IMR-90 (cell line): ENCODE data around the gene ATP6V1E1. TPM values are rescaled to one million over a fixed set of nuclear protein-coding genes. Genes with fewer than 3 reads are reported as not detected.

Experiments used
- ATAC-seq: fragments of 200-7000 bp; cut with Tn5 transposase; 2 replicates; pipeline ENCODE4 v1.9.1; 2020; ENCODE audit warnings: low read depth, mild to moderate bottlenecking, moderate library complexity
- BruUV-seq: library from RNA; stranded (reverse); fragments of 400-500 nt; replicated peaks from 2 replicates; lab custom pipeline; 2021; lab: Mats Ljungman, UMichigan
- CTCF ChIA-PET: fragments of 300-600 bp; formaldehyde crosslinking; extraction: SDS; loops from one replicate; lab custom pipeline; 2021; ENCODE audit warnings: antibody characterized with exemption; lab: Yijun Ruan, JAX
- POLR2A ChIA-PET: fragments of 300-600 bp; sonication (Branson Sonifier 250); formaldehyde crosslinking; loops from one replicate; lab custom pipeline; 2022; ENCODE audit warnings: antibody characterized with exemption; ENCODE audit not compliant: unreplicated experiment; lab: Charles Lee
- DNase-seq: peaks from one replicate; pipeline ENCODE4 v3.0.0; 2013
- H2AFZ ChIP-seq: replicated peaks from 2 replicates; pipeline ENCODE3; 2013; ENCODE audit warnings: low read length, mild to moderate bottlenecking; ENCODE audit not compliant: poor library complexity
- H2AK5ac ChIP-seq: 2 replicates; pipeline ENCODE4 v1.6.1; 2013; ENCODE audit warnings: low read depth, low read length, inconsistent platforms
- H2AK9ac ChIP-seq: replicated peaks from 2 replicates; pipeline ENCODE3; 2013; ENCODE audit warnings: mild to moderate bottlenecking, low read depth, low read length, moderate library complexity; ENCODE audit not compliant: poor library complexity
- H2BK120ac ChIP-seq: 2 replicates; pipeline ENCODE4 v1.6.1; 2013; ENCODE audit warnings: low read depth, low read length, inconsistent platforms
- H2BK15ac ChIP-seq: 3 replicates; pipeline ENCODE4 v1.6.1; 2013; ENCODE audit warnings: low read depth, low read length, inconsistent platforms
- H2BK20ac ChIP-seq: 2 replicates; pipeline ENCODE4 v1.6.1; 2013; ENCODE audit warnings: low read depth, mild to moderate bottlenecking, inconsistent platforms, low read length, moderate library complexity
- H2BK5ac ChIP-seq: 2 replicates; pipeline ENCODE4 v1.6.1; 2013; ENCODE audit warnings: mild to moderate bottlenecking, low read depth, low read length, inconsistent platforms; ENCODE audit not compliant: poor library complexity, severe bottlenecking
- H3K14ac ChIP-seq: replicated peaks from 2 replicates; pipeline ENCODE4 v1.6.1; 2013; ENCODE audit warnings: low read depth, low read length, inconsistent platforms
- H3K18ac ChIP-seq: 2 replicates; pipeline ENCODE4 v1.6.1; 2013; ENCODE audit warnings: low read depth, low read length, control low read depth
- H3K23ac ChIP-seq: 2 replicates; pipeline ENCODE4 v1.6.1; 2013; ENCODE audit warnings: low read depth, low read length, inconsistent platforms
- H3K27ac ChIP-seq: 2 replicates; pipeline ENCODE4 v1.5.1; 2013; ENCODE audit warnings: mild to moderate bottlenecking, control low read depth, low read length; ENCODE audit not compliant: insufficient read depth
- H3K27me3 ChIP-seq: 2 replicates; pipeline ENCODE4 v1.6.1; 2013; ENCODE audit warnings: low read length; ENCODE audit not compliant: control insufficient read depth, insufficient read depth
- H3K36me3 ChIP-seq: 2 replicates; pipeline ENCODE4 v1.6.1; 2013; ENCODE audit warnings: low read length, mixed read lengths; ENCODE audit not compliant: control insufficient read depth, insufficient read depth
- H3K4ac ChIP-seq: 2 replicates; pipeline ENCODE4 v1.6.1; 2013; ENCODE audit warnings: low read depth, low read length, inconsistent platforms
- H3K4me1 ChIP-seq: 2 replicates; pipeline ENCODE4 v1.6.1; 2013; ENCODE audit warnings: low read length, mixed read lengths; ENCODE audit not compliant: control insufficient read depth, insufficient read depth
- H3K4me2 ChIP-seq: 2 replicates; pipeline ENCODE4 v1.6.1; 2013; ENCODE audit warnings: low read depth, mild to moderate bottlenecking, control low read depth, low read length, moderate library complexity
- H3K4me3 ChIP-seq: 2 replicates; pipeline ENCODE4 v1.5.1; 2013; ENCODE audit warnings: low read depth, mild to moderate bottlenecking, control low read depth, low read length, moderate library complexity; ENCODE audit not compliant: insufficient read depth
- H3K56ac ChIP-seq: 2 replicates; pipeline ENCODE4 v1.6.1; 2013; ENCODE audit warnings: low read length, inconsistent platforms; ENCODE audit not compliant: insufficient read depth; ENCODE audit errors: extremely low read depth
- H3K79me1 ChIP-seq, 2 experiments: 2 replicates each; pipeline ENCODE4 v1.6.1; 2013; ENCODE audit warnings: low read length in 2 of 2, inconsistent platforms in 1 of 2, low read depth in 1 of 2
- H3K9ac ChIP-seq: 2 replicates; pipeline ENCODE4 v1.6.1; 2013; ENCODE audit warnings: low read depth, low read length, control low read depth
- H3K9me1 ChIP-seq: 2 replicates; pipeline ENCODE4 v1.6.1; 2013; ENCODE audit warnings: low read length, inconsistent platforms; ENCODE audit not compliant: insufficient read depth
- H3K9me3 ChIP-seq: 2 replicates; pipeline ENCODE4 v1.6.1; 2013; ENCODE audit warnings: low read length; ENCODE audit not compliant: control insufficient read depth, insufficient read depth
- H4K20me1 ChIP-seq: 2 replicates; pipeline ENCODE4 v1.6.1; 2013; ENCODE audit warnings: low read length, inconsistent platforms; ENCODE audit not compliant: insufficient read depth
- H4K5ac ChIP-seq: 2 replicates; pipeline ENCODE4 v1.6.1; 2013; ENCODE audit warnings: mild to moderate bottlenecking, low read depth, low read length, control low read depth
- H4K8ac ChIP-seq, 2 experiments: 2 replicates each; pipeline ENCODE4 v1.6.1; 2013; ENCODE audit warnings: low read depth in 2 of 2, low read length in 2 of 2, control low read depth in 1 of 2, inconsistent platforms in 1 of 2
- H4K91ac ChIP-seq: 2 replicates; pipeline ENCODE4 v1.6.1; 2013; ENCODE audit warnings: low read depth, low read length, inconsistent platforms; ENCODE audit not compliant: insufficient read depth
- CEBPB ChIP-seq: IDR thresholded peaks from 2 replicates; pipeline ENCODE4 v1.6.1; 2012; ENCODE audit warnings: low read depth, low read length, improper control_type of control experiment
- POLR2A ChIP-seq: IDR thresholded peaks from 2 replicates; pipeline ENCODE4 v1.6.1; 2012; ENCODE audit warnings: mild to moderate bottlenecking, low read depth, low read length
- WGBS, 2 experiments: methylation state at CpG; one replicate each; pipeline versions ENCODE4 v1.1.5 to v1.1.7; 2013; ENCODE audit warnings: missing lambda C conversion rate in 2 of 2; ENCODE audit not compliant: insufficient read length in 1 of 2; ENCODE audit errors: extremely low coverage in 2 of 2; 5-methylcytosine and 5-hydroxymethylcytosine counted together
- dilution Hi-C: fragments of 300-500 bp; cut with HindIII; formaldehyde crosslinking; loops from one replicate; pipeline ENCODE4 v1.14.3; 2018; ENCODE audit warnings: low sequenced_read_pairs; ENCODE audit not compliant: unreplicated experiment
- in situ Hi-C: fragments of 300-500 bp; cut with MboI; formaldehyde crosslinking; loops from 3 replicates; pipeline ENCODE4 v1.14.3; 2019; ENCODE audit warnings: low sequenced_read_pairs, inconsistent platforms, mixed read lengths
- intact Hi-C: fragments of 100-400 bp; cut with micrococcal nuclease; formaldehyde crosslinking; loops from 2 replicates; pipeline ENCODE4 v1.10.0; 2022
- polyA plus RNA-seq, 3 experiments: library from polyadenylated mRNA; depleted of rRNA; stranded (reverse); fragments of >200 nt; gene quantifications; 2 replicates each; pipeline ENCODE4 v1.2.3, GENCODE V29; 2012; ENCODE audit warnings: low replicate concordance in 1 of 3
- total RNA-seq: library from RNA; depleted of rRNA; stranded (reverse); fragments of >200 nt; gene quantifications from 2 replicates; pipeline ENCODE4 v1.2.3, GENCODE V29; 2012
- TF ChIP-seq, protein P1 (sequence below): conservative IDR thresholded peaks from 2 replicates; pipeline ENCODE4 v1.5.1; 2012; ENCODE audit warnings: mild to moderate bottlenecking, low read depth, low read length, improper control_type of control experiment

The ATP6V1E1 gene
- total and polyA plus RNA-seq, 2 of the 4 experiments (the other 2 are of a cell fraction): 144 to 148 TPM

DNA sequence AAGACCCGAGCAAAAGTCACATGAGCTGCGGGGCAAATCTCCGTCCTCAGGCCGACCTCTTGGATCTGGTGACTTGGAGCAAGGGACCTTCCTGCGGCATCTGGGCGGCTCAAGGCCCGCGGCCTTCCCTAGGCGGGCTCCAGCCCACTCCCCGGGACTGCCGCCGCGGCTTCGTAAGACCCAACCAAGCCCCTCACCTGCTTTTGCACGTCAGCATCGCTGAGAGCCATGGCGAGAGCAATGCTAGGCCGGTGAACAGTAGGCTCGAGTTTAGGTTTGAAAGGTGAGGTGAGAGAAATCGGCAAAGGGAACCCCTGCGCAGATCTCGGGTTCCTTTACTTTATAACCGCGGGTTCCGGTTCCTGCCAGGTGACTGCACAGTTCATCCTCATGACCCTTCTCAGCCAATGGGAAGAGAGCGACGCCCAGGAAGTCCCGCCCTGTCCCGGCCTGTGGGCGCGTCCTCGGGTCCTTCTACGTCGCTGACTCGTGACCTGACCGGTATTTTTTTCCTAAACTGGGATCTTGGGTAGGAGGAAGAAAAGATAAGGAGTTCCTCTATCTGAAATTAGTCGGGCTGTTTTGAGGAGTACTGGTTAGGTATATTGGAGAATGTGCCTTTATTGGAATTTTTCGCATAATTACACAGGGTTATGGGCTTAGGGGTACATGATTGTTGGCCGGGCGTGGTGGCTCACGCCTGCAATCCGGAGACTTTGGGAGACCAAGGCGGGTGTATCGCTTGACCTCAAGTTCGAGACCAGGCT lies at the start of gene ATP6V1E1 (continued):
- TF ChIP-seq, protein P1, sequence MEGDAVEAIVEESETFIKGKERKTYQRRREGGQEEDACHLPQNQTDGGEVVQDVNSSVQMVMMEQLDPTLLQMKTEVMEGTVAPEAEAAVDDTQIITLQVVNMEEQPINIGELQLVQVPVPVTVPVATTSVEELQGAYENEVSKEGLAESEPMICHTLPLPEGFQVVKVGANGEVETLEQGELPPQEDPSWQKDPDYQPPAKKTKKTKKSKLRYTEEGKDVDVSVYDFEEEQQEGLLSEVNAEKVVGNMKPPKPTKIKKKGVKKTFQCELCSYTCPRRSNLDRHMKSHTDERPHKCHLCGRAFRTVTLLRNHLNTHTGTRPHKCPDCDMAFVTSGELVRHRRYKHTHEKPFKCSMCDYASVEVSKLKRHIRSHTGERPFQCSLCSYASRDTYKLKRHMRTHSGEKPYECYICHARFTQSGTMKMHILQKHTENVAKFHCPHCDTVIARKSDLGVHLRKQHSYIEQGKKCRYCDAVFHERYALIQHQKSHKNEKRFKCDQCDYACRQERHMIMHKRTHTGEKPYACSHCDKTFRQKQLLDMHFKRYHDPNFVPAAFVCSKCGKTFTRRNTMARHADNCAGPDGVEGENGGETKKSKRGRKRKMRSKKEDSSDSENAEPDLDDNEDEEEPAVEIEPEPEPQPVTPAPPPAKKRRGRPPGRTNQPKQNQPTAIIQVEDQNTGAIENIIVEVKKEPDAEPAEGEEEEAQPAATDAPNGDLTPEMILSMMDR: no peak

DNA sequence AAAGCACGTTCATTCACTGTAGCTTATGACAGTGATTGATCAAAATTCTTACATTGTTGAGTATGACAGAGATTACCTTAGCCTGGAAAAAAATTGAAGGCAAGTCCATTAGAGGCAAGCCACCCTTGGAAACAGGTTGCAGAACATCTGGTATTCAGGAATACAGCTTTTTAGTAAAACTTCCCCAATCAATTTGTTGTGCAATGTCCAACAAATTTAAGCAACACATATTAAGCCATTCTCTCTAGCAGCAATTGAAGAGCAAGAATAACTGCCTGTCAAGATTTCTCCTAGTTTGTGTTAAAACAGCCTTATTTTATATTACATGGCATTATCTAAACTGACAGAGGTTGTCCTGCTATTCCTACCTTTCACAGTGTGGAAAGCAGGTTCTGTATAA lies 47.0 kb upstream of the ATP6V1E1 start:
- Histone ChIP-seq H2AFZ (no peak overlapping the region), H3K23ac (no peak overlapping the region), H3K4ac (no peak overlapping the region), H2BK20ac (no peak overlapping the region), H3K27me3 (no peaks in the 10 kb centered on the region), H3K4me1 (peaks cover 7% of the 10 kb centered on the region; the same call in 1 of the 2 replicates), H3K27ac (no peak overlapping the region), H2BK5ac (no peak overlapping the region), H3K9ac (no peak overlapping the region), H3K14ac (no peak overlapping the region), H3K56ac (no peak overlapping the region), H2AK9ac (no peak overlapping the region), H4K20me1 (peaks cover 4% of the 10 kb centered on the region; the same call in 1 of the 2 replicates), H2BK15ac (no peak overlapping the region), H2AK5ac (no peak overlapping the region), H3K79me1 (peaks cover 22 to 56% of the 10 kb centered on the region in 2 experiments), H4K5ac (no peak overlapping the region), H3K18ac (no peak overlapping the region), H4K8ac (no peak overlapping the region), H3K9me1 (peaks cover 9% of the 10 kb centered on the region), H4K91ac (no peak overlapping the region), H3K4me2 (no peak overlapping the region), H2BK120ac (no peak overlapping the region), H3K9me3 (no peaks in the 10 kb centered on the region), H3K4me3 (no peak overlapping the region), H3K36me3 (peaks cover 1% of the 10 kb centered on the region; the same call in 1 of the 2 replicates)
- intact Hi-C loops (no loop called here), in situ Hi-C loops (no loop called here), dilution Hi-C loops (no loop called here)
- DNase-seq (no peak), ATAC-seq (no peak)
- TF ChIP-seq POLR2A (no peak), CEBPB (peak; percentile 47; the same call in 1 of the 2 replicates)
- WGBS, 2 experiments: no CpG with 5 or more reads among the region's 1 CpG
- POLR2A ChIA-PET: no interaction called here
- CTCF ChIA-PET: no interaction called here
- no TSS peak for BruUV-seq
